GM12801 (cell line): Measurements from ENCODE around the gene MYOC.

Experiments
- CTCF ChIP-seq: IDR thresholded peaks from one replicate; pipeline ENCODE4 v1.5.1; 2011; ENCODE audit warnings: control low read depth; ENCODE audit not compliant: insufficient read length; ENCODE audit errors: extremely low read depth

Gene MYOC

DNA sequence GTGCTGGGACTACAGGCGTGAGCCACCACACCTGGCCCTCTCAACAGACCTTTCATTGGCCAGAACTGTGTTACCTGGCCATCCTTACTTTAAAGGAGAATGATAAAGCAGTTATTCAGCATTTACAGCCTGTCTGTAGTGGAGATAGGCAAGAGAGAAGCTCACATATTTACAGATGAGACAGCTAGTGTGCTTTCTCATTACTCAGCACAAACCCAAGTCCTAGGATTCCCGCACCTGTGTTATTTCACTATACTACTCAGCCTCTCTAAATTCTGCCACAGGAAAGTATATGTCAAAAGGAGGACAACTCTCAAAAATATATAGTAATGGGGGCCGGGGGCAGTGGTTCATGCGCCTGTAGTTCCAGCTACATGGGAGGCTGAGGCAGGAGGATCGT lies 15.9 kb upstream of the MYOC start:
- no peak for TF ChIP-seq CTCF

GRCh38 chr1:171666114-171666769 lies 13.8 kb upstream of the MYOC start:
- no peak for TF ChIP-seq CTCF

GRCh38 chr1:171664976-171665375 lies 12.5 kb upstream of the MYOC start:
- no peak for TF ChIP-seq CTCF

GRCh38 chr1:171663854-171664575 lies 11.5 kb upstream of the MYOC start:
- no peak for TF ChIP-seq CTCF

DNA sequence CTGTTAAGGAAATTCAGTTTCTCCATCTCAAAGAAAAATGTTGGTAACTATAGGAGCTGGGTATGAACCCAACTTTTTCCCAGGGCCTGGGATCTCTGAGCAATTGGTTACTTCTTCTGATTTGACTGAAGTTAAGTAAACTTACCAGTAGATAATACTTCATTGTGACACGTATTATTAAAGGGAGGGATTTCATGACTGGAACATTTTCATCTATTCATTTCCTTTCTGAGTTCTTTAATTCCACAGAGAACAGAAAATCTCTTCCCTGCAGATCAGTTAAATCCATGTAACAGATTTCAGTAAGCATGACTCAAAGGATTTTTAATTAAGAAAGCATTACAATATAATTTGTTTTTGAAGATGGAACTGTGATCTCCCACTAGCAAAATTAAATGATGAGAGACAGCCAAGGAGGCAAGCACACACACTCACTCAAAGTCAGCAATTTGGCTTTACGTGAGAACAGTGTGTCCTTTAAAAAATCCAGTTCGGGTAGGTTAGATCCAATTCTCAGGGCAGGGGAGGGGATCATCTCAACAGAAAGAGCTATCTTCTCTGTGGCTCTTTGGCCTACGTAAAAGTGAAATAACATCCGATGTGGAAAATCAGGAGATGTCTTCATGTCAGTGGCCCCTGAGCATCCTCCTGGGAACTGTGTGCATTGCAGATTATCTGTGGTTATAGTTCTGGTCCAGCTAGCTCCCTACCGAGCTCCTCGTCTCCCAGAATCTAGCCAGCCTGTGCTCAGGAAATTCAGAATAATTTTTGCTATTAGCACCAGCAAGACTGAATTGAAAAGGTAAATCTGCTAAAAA lies 10.8 kb upstream of the MYOC start:
- TF ChIP-seq CTCF = no peak

DNA sequence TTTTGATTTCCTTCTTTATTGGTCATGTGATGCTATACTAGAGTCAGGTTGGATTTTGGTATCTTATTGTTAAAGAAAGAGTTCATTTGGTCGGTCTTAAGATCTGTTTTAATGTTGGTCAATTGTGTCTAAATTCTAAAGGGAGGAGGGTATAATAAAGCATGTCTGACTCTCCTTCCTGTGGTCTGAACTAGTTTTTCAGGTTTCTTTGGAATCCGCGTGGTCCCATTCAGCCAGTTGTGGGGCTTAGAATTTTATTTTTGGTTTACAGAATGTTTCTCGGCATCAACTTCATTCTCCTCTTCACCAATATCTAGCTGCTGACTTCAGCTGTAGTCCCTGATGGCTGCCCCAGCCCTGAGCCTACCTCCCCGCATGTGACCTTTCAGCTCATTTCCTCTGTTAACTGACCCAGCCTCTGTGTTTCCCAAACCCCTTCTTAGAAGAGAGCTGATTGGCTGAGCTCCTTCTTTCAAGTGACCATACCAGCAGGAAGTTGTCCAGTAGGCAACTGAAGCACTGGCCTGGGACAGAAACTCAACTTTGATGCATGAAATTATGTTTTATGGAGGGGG lies 8.7 kb upstream of the MYOC start:
- no peak for TF ChIP-seq CTCF

GRCh38 chr1:171655746-171656116 lies 3.2 kb upstream of the MYOC start:
- no peak for TF ChIP-seq CTCF
